Chondrocyte (in vitro differentiated cells): ENCODE results near the gene ABLIM2. TPM values are rescaled to one million over a fixed set of nuclear protein-coding genes. Genes with fewer than 3 reads are reported as not detected.

Experiments
- DNase-seq: peaks from one replicate; pipeline ENCODE4 v3.0.0; 2021; ENCODE audit warnings: mixed read lengths, low spot score
- H3K27ac Mint-ChIP-seq: one replicate; pipeline ENCODE4 v1.8.0; 2021; ENCODE audit warnings: mild to moderate bottlenecking, moderate library complexity, mixed read lengths; ENCODE audit not compliant: unreplicated experiment
- H3K27me3 Mint-ChIP-seq: 2 replicates; pipeline ENCODE4 v1.8.0; 2021; ENCODE audit warnings: low read depth, mixed read lengths
- H3K36me3 Mint-ChIP-seq: 2 replicates; pipeline ENCODE4 v1.8.0; 2021; ENCODE audit warnings: low read depth, mixed read lengths
- H3K4me1 Mint-ChIP-seq: 2 replicates; pipeline ENCODE4 v1.8.0; 2021; ENCODE audit warnings: low read depth, mild to moderate bottlenecking, mixed read lengths
- H3K4me3 Mint-ChIP-seq: one replicate; pipeline ENCODE4 v1.8.0; 2021; ENCODE audit warnings: mild to moderate bottlenecking, moderate library complexity, mixed read lengths; ENCODE audit not compliant: unreplicated experiment
- H3K9me3 Mint-ChIP-seq: 2 replicates; pipeline ENCODE4 v1.8.0; 2021; ENCODE audit warnings: low read depth, mixed read lengths
- total RNA-seq: library from RNA; stranded (reverse); gene quantifications from 3 replicates; pipeline ENCODE4 v1.2.1, GENCODE V29; 2021
- TF ChIP-seq, protein P1 (sequence below): fragments of 200-600 bp; sonication (generic); IDR thresholded peaks from 2 replicates; pipeline ENCODE4 v1.5.0; 2021; ENCODE audit warnings: antibody characterized with exemption, mild to moderate bottlenecking, moderate library complexity

Gene ABLIM2
- total RNA-seq, 1 donor from 2014 or later = 0.47 TPM

DNA sequence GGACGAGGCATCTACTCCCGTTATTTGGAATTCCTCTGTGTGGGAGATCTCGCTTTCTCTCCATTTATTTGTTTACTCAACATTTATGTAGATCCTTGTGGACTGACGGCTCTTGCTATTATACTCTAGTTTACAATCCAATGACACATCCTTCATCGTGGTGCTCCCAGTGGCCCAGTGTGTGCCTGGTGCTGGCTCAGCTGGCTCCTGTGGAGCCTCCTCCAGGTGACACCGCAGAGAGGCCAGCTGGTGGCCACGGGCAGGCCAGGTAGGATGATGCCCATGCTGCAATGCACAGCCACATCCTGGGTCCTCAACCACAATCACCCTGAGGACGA is 134.9 kb downstream of the ABLIM2 start:
- Mint-ChIP-seq H3K9me3 (no peaks in the 10 kb centered on the region), H3K4me3 (no peak overlapping the region), H3K27me3 (peaks cover 66% of the 10 kb centered on the region), H3K36me3 (peaks cover 3% of the 10 kb centered on the region), H3K4me1 (no peaks in the 10 kb centered on the region), H3K27ac (no peak overlapping the region)
- TF ChIP-seq, protein P1, sequence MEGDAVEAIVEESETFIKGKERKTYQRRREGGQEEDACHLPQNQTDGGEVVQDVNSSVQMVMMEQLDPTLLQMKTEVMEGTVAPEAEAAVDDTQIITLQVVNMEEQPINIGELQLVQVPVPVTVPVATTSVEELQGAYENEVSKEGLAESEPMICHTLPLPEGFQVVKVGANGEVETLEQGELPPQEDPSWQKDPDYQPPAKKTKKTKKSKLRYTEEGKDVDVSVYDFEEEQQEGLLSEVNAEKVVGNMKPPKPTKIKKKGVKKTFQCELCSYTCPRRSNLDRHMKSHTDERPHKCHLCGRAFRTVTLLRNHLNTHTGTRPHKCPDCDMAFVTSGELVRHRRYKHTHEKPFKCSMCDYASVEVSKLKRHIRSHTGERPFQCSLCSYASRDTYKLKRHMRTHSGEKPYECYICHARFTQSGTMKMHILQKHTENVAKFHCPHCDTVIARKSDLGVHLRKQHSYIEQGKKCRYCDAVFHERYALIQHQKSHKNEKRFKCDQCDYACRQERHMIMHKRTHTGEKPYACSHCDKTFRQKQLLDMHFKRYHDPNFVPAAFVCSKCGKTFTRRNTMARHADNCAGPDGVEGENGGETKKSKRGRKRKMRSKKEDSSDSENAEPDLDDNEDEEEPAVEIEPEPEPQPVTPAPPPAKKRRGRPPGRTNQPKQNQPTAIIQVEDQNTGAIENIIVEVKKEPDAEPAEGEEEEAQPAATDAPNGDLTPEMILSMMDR = no peak
- DNase-seq = no peak

DNA sequence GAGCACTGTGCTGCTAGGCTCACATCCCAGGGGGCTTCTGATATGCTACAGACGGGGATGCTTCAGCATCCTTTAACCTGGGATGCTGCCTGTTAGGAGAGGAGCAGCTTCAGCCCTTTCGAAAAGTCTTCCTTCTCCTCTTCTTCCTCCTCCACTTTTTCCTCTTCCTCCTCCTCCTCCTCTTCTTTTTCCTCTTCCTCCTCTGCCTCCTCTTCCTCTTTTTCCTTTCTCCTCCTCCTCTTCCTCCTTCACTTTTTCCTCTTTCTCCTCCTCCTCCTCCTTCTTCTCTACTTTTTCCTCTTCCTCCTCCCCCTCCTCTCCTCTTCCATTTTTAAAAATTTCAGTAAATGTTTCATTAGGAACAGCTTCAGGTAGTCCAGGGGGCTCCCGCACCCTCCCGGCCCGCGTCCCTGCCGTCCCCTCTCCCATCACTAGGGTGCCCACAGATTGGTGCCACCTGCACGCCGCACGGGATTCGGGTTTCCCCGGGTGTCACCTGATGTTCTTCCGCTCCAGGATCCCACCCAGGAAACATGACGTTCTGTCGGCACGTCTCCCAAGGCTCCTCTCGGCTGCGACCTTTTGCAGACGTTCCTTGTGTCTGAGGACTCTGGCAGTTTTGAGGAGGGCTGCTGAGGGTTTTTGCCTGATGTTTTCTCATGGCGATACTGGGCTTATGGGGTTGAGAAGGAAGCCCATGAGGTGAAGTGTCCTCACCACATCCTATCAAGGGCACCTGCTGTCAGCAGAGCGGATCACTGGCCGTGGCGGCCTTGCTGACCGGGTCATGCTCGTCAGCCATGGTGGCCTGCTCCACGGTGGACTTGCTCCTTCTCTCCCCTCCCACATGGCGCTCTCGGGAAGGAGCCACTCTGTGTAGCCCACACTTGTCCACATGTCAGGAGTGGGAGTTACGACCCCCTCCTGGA is 135.6 kb downstream of the ABLIM2 start:
- H3K4me3 Mint-ChIP-seq = no peak overlapping the region
- TF ChIP-seq, protein P1 = no peak
- H3K27ac Mint-ChIP-seq = no peak overlapping the region
- H3K36me3 Mint-ChIP-seq = no peaks in the 10 kb centered on the region
- no peaks in the 10 kb centered on the region for H3K9me3 Mint-ChIP-seq
- peaks cover 63% of the 10 kb centered on the region for H3K27me3 Mint-ChIP-seq
- H3K4me1 Mint-ChIP-seq = no peaks in the 10 kb centered on the region
- DNase-seq = peak; percentile 92

DNA sequence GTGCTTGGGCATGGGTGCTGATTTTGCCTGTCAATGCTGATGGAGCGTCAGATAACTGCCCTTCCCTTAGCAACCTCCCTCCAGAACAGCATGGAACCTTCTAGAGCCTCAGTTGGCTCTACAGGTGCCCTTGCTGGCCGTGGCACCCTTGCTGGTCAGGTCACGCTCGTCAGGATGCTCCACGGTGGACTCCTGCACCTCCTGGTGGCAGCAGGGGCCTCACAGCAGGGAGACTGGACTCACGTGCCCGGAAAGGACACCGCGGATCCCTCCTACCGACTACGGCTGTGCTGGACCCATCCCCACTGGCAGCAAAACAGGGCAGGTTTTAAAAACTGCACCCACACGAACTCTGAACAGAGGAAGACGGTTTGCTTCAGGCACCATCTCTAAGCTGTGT is 136.8 kb downstream of the ABLIM2 start:
- TF ChIP-seq, protein P1 = peak; percentile 24
- H3K36me3 Mint-ChIP-seq = no peaks in the 10 kb centered on the region
- H3K9me3 Mint-ChIP-seq = no peaks in the 10 kb centered on the region
- no peak for DNase-seq
- H3K4me3 Mint-ChIP-seq = no peak overlapping the region
- H3K4me1 Mint-ChIP-seq = no peaks in the 10 kb centered on the region
- peaks cover 59% of the 10 kb centered on the region for H3K27me3 Mint-ChIP-seq
- no peak overlapping the region for H3K27ac Mint-ChIP-seq

DNA sequence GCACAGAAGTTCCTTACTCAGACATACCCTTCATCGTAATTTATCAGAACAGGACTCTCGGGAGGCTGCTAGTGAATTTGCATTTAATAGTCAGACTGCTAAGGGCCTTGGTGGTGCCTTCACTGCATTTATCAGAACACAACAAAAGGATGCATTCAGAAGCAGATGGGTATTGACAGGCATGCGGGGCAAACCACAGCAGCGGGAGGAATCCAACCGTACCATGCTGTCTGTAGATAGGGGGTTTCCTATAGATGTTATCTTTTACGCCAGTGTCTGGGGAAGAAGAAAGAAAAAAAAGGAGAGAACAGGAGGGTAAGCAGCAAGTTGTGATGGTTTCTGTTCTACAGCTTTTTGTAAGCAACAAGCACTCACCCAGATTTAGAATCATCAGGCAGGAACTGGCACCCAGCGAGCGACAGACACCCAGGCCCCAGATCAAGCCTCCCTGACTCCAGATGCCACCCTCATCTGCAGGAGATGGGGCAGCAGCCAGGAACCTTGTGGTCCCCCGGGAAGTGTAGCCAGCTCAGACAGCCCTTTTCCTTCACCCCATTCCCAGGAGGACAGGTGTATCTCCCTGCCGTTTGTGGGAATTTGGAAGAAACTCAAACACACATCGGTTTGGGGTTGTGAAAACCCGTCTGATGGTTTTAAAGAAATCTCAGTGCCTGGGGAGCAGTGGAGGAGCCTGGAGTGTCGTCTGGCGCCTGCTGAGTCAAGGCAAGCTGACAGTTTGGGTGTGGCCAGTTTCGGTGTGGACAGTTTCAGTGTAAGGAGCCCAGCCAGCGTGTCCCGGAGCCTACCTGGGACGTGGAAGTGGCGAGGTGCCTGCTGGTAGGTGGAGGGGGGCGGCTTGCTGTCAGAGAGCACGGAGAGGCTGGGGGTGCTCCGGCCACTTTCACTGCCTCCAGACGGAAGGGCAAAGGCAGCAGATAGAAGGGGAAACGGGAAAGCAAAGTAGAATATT is 138.9 kb downstream of the ABLIM2 start:
- H3K4me1 Mint-ChIP-seq = peaks cover 3% of the 10 kb centered on the region
- H3K4me3 Mint-ChIP-seq = no peak overlapping the region
- DNase-seq = no peak
- peak overlapping the region; percentile 32 for H3K27ac Mint-ChIP-seq
- H3K27me3 Mint-ChIP-seq = peaks cover 69% of the 10 kb centered on the region
- H3K9me3 Mint-ChIP-seq = no peaks in the 10 kb centered on the region
- TF ChIP-seq, protein P1 = no peak
- H3K36me3 Mint-ChIP-seq = no peaks in the 10 kb centered on the region

DNA sequence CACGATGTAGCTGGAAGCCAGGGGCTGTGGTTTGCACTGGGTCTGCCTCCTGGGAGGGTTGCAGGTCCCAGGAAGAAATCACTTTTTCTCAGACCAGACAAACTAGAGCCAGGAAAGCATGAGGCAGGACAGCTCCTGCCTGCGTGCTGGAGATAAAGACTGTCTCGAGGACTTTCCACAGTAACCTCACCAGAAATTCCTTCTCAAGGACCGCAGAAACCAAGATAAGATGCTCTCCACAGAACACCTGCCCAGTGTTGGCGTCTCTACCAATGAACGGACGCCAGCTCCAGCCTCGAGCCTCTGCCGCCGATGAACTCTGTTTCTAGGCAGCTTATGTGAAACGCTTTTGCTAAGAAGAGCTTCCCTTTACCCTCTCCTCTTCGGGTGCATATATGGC is 142.1 kb downstream of the ABLIM2 start:
- Mint-ChIP-seq H3K4me1 (peaks cover 3% of the 10 kb centered on the region), H3K36me3 (no peaks in the 10 kb centered on the region), H3K27ac (no peak overlapping the region), H3K9me3 (no peaks in the 10 kb centered on the region), H3K27me3 (peaks cover 54% of the 10 kb centered on the region), H3K4me3 (no peak overlapping the region)
- TF ChIP-seq, protein P1 = no peak
- DNase-seq = no peak
